Measurements from ENCODE around the gene MSX2. TPM values are rescaled to one million over a fixed set of nuclear protein-coding genes. Genes with fewer than 3 reads are reported as not detected.

The MSX2 gene
- total and polyA plus RNA-seq, 2 of the 8 experiments (the other 6 are each of a cell fraction or from before 2014, with no cell fraction given): 0.24 to 0.47 TPM

DNA sequence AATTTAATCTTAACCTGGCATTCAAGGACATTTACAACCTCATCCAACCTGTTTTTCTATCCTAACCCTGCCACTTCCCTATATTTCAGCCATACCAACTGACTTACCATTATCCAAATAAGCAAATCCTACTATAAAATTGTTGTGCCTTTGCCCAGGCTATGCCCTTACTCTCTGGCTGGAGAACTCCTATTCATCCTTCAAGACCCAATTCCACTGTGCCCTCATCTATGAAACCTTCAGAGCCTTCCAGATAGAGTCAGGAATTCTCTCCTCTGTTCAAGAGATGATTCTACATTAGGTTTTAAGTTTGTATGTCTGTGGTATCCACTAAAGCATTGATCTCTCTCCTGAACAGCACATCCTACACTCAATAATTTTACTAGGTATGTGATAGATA, 46.3 kb upstream of the MSX2 start (continued):
- TF ChIP-seq RAD21 (IDR thresholded peaks at IDR 0.05 in 1 of 2, conservative IDR thresholded peaks at IDR 0.05 in 1 of 2; ENCODE audit: low read depth in 2 of 2, low read length in 2 of 2) (no peak), TEAD4 (IDR thresholded peaks at IDR 0.05; ENCODE audit: low read depth, low read length) (no peak), SRF (IDR thresholded peaks at IDR 0.05; ENCODE audit: low read depth, low read length) (no peak), CBX5 (IDR thresholded peaks at IDR 0.05; ENCODE audit: low read depth, low read length) (no peak)
